Adrenal gland (tissue), 12 donors: ENCODE measurements around the gene FURIN. TPM values are rescaled to one million over a fixed set of nuclear protein-coding genes. Genes with fewer than 3 reads are reported as not detected.

ENCODE experiments used
- DNase-seq, 7 donors: peaks; one replicate each; pipeline ENCODE4 v3.0.0-alpha.2; 2019 to 2020
- H3K27ac ChIP-seq, 5 donors: fragments of 200-600 bp; sonication (generic) in 4 of 5; 1 replicate in 3 of 5; 2 replicates in 2 of 5; pipeline versions ENCODE4 v1.5.1 to v1.8.0; 2016 to 2020; ENCODE audit warnings: mild to moderate bottlenecking in 1 of 5
- H3K27me3 ChIP-seq: fragments of 200-600 bp; 2 replicates; pipeline ENCODE4 v1.8.0; 2021
- H3K36me3 ChIP-seq, 2 donors: fragments of 200-600 bp; replicated peaks in 1 of 2; 1 replicate in 1 of 2; 2 replicates in 1 of 2; pipeline versions ENCODE4 v1.5.1 to v1.8.0; 2018 to 2022
- H3K4me1 ChIP-seq, 2 donors: fragments of 200-600 bp; replicated peaks in 1 of 2; 1 replicate in 1 of 2; 2 replicates in 1 of 2; pipeline versions ENCODE4 v1.5.1 to v1.8.0; 2018 to 2021
- H3K4me3 ChIP-seq, 4 donors: fragments of 200-600 bp; sonication (generic) in 3 of 4; one replicate each; pipeline ENCODE4 v1.5.1; 2016 to 2018
- H3K9me3 ChIP-seq, 3 donors: fragments of 200-600 bp; sonication (generic) in 1 of 3; replicated peaks in 1 of 3; 1 replicate in 2 of 3; 2 replicates in 1 of 3; pipeline versions ENCODE4 v1.5.1 to v1.8.0; 2016 to 2021
- CTCF ChIP-seq, 6 experiments: fragments of 450-650 bp in 4 of 6; fragments of 200-600 bp in 2 of 6; sonication (generic) in 1 of 6; IDR thresholded peaks; 1 replicate in 5 of 6; 2 replicates in 1 of 6; pipeline versions ENCODE4 v1.5.1 to v1.8.0; 2016 to 2021; ENCODE audit warnings: antibody characterized with exemption in 6 of 6, mild to moderate bottlenecking in 2 of 6, moderate library complexity in 1 of 6
- POLR2A ChIP-seq, 2 donors: fragments of 450-650 bp; IDR thresholded peaks; one replicate each; pipeline ENCODE4 v1.6.1; 2017; ENCODE audit warnings: antibody characterized with exemption in 2 of 2, mild to moderate bottlenecking in 2 of 2, moderate library complexity in 1 of 2
- WGBS, 4 donors: extraction: QIAGEN DNeasy Blood & Tissue Kit in 2 of 4; methylation state at CpG; one replicate each; pipeline versions ENCODE4 v1.1.5 to v1.1.7; 2013 to 2017; 5-methylcytosine and 5-hydroxymethylcytosine counted together
- intact Hi-C, 2 donors: fragments of 100-400 bp; cut with DNase I; formaldehyde crosslinking; loops; one replicate each; pipeline versions ENCODE4 v1.14.1 to v1.15.0; 2022 to 2023
- polyA plus RNA-seq, 3 donors: library from polyadenylated mRNA; stranded (reverse); fragments of 200-250 nt in 2 of 3; fragments of 350-450 nt in 1 of 3; fragmentation: Illumina TruSeq in 1 of 3; extraction: RNeasy Lipid Tissue Mini Kit (QIAGEN cat#74804) in 1 of 3; gene quantifications; one replicate each; pipeline ENCODE4 v1.2.3, GENCODE V29; 2013 to 2014
- total RNA-seq, 9 donors: library from RNA; depleted of rRNA in 4 of 9; stranded (reverse); fragments of >200 nt in 4 of 9; fragments of 120-200 nt in 1 of 9; fragmentation: NEBNext Ultra II Directional in 1 of 9; extraction: Animal tissue kit (Norgen Biotek cat#: 25700) in 1 of 9; gene quantifications; one replicate each; pipeline versions ENCODE4 v1.1.0 to v1.2.4, GENCODE V29; 2013 to 2023
- donor health status: healthy with polysubstance abuse.
- donor health status: Bipolar disorder and iron deficiency.
- donor health status: DM: yes; HTN: yes; CAD: no.
- donor health status: DM: no; HTN: no; CAD: no.
- donor health status: DM: no; HTN: no; CAD: no.
- donor health status: DM: yes; HTN: yes; CAD: no.

The FURIN gene
- total and polyA plus RNA-seq, 12 donors, result 11.5 to 119 (median 45.2) TPM

- TF ChIP-seq CTCF (IDR thresholded peaks at IDR 0.05) (no peak), POLR2A (IDR thresholded peaks at IDR 0.05) (no peak)
- Histone ChIP-seq H3K4me1 (peaks cover 16 to 20% of the 10 kb centered on the region in 2 donors), H3K4me3 (peak overlapping the region in 1 of 4 donors; percentile 16), H3K27ac (peak overlapping the region in 3 of 5 donors; percentile 80 to 90 (median 86)), H3K36me3 (peaks cover 0 to 95% of the 10 kb centered on the region in 2 donors), H3K27me3 (no peaks in the 10 kb centered on the region), H3K9me3 (no peaks in the 10 kb centered on the region)
- intact Hi-C loops, result no loop called here
- DNase-seq, result no peak
- WGBS, 4 donors, result 79 to 89% (median 85%) methylated on average over 11 of the region's 11 CpGs
Measured at GRCh38 chr15:90916461-90916860, 48.1 kb downstream of the FURIN start.

GRCh38 chr15:90917569-90917968 lies 49.2 kb downstream of the FURIN start:
- WGBS, 4 donors, result 93 to 95% (median 94%) methylated on average over 12 of the region's 12 CpGs
- Histone ChIP-seq H3K36me3 (peaks cover 0 to 86% of the 10 kb centered on the region in 2 donors), H3K27me3 (no peaks in the 10 kb centered on the region), H3K4me1 (peaks cover 16 to 20% of the 10 kb centered on the region in 2 donors), H3K9me3 (no peaks in the 10 kb centered on the region), H3K27ac (no peak overlapping the region), H3K4me3 (no peak overlapping the region)
- TF ChIP-seq CTCF (IDR thresholded peaks at IDR 0.05), result no peak
- TF ChIP-seq POLR2A (IDR thresholded peaks at IDR 0.05), result no peak
- intact Hi-C loops, result no loop called here
- DNase-seq, result no peak

GRCh38 chr15:90918034-90918788 lies 49.8 kb downstream of the FURIN start:
- no peak for DNase-seq
- WGBS, 4 donors, result 92 to 95% (median 94%) methylated on average over 22 to 23 of the region's 23 CpGs
- intact Hi-C loops, result no loop called here

DNA sequence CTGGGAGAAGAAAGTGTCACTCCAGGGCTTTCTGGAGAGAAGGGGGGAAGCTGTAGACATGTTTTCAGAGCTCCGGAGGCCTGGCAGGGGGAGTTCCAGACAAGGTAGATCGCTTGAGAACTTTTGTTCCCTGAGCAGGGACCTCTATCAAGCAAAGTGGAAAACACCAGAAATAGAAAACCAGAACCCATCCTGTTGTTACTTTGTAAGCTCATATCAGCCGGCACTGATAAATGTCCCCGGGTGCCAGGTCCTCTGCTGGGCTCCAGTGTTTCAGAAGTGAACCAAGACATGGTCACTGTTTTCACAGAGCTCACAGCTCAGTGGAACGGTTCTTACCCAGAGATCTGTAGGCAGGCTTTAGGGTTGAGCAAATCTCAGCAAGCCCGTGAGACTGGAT lies 50.4 kb downstream of the FURIN start:
- TF ChIP-seq CTCF (IDR thresholded peaks at IDR 0.05) (no peak), POLR2A (IDR thresholded peaks at IDR 0.05) (no peak)
- H3K27me3 ChIP-seq, result no peaks in the 10 kb centered on the region
- intact Hi-C loops, result no loop called here
- H3K36me3 ChIP-seq, result peaks cover 0 to 73% of the 10 kb centered on the region in 2 donors
- no peak for DNase-seq
- 85 to 93% (median 87%) methylated on average over 4 to 6 of the region's 6 CpGs for WGBS, 4 donors
- H3K27ac ChIP-seq, result no peak overlapping the region
- H3K4me3 ChIP-seq, result no peak overlapping the region
- no peaks in the 10 kb centered on the region for H3K9me3 ChIP-seq
- peaks cover 16 to 20% of the 10 kb centered on the region in 2 donors for H3K4me1 ChIP-seq

More at GRCh38 chr15:90918034-90918788, 49.8 kb downstream of the FURIN start:
- TF ChIP-seq POLR2A (IDR thresholded peaks at IDR 0.05), result no peak
- TF ChIP-seq CTCF (IDR thresholded peaks at IDR 0.05), result no peak
- Histone ChIP-seq H3K36me3 (peaks cover 0 to 79% of the 10 kb centered on the region in 2 donors), H3K4me1 (peaks cover 16 to 20% of the 10 kb centered on the region in 2 donors), H3K27me3 (no peaks in the 10 kb centered on the region), H3K27ac (no peak overlapping the region), H3K4me3 (no peak overlapping the region), H3K9me3 (no peaks in the 10 kb centered on the region)
